ENCODE measurements around the gene ARHGEF3. TPM values are rescaled to one million over a fixed set of nuclear protein-coding genes. Genes with fewer than 3 reads are reported as not detected.

Gene ARHGEF3
- total RNA-seq, 1 experiment from 2014 or later: 4.4 TPM

DNA sequence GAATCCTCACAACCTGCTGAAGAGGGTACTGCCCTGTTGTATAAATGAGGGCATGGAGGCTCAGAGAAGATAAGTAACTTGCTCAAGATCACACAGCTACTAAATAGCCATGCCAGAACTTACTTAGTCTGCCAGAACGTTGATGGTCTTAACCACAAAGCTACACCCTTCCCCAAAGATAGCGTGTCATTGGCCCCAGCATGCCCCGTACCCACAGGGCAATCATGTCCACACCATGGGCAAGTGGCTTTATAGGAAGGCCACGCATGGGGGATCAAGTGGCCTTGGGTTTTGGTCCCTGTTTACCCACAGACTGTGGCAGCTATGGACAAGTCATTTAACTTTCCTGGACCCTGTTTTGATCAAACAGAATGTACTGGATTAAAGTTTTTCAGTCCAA lies 15.9 kb upstream of the ARHGEF3 start:
- no peaks in the 10 kb centered on the region for H4K20me1 ChIP-seq (ENCODE audit: control insufficient read depth, insufficient read depth, insufficient read length)
- no peak overlapping the region for H2BK12ac ChIP-seq (ENCODE audit: insufficient read length, low read depth, low read length)
- H3K27ac Mint-ChIP-seq: no peak overlapping the region
- H3K4ac ChIP-seq (ENCODE audit: low read depth, low read length): no peak overlapping the region
- H3K27me3 Mint-ChIP-seq (ENCODE audit: low read depth): no peaks in the 10 kb centered on the region
- H3K18ac ChIP-seq (ENCODE audit: insufficient read length, low read depth, low read length): no peak overlapping the region
- H3K4me3 Mint-ChIP-seq: no peak overlapping the region
- no peak overlapping the region for H2BK120ac ChIP-seq (ENCODE audit: low read depth, low read length, poor library complexity, severe bottlenecking)
- H3K36me3 Mint-ChIP-seq (ENCODE audit: insufficient read depth in 1 of 3, low read depth in 3 of 3): no peaks in the 10 kb centered on the region
- no CpG with 5 or more reads among the region's 4 CpGs for WGBS (ENCODE audit: extremely low coverage, insufficient read length, low lambda C conversion rate)
- no peak overlapping the region for H2BK5ac ChIP-seq (ENCODE audit: insufficient read length, low read length)
- H3K23me2 ChIP-seq (ENCODE audit: insufficient read length, low read depth, low read length, poor library complexity, severe bottlenecking): no peaks in the 10 kb centered on the region
- no peak for DNase-seq
- no peak overlapping the region for H3K9ac ChIP-seq (ENCODE audit: extremely low read depth, insufficient read length, low read length)
- no peak overlapping the region for H3T11ph ChIP-seq (ENCODE audit: low read length)
- H4K5ac ChIP-seq (ENCODE audit: insufficient read length, low read depth, low read length): no peak overlapping the region
- no peak overlapping the region for H3K23ac ChIP-seq (ENCODE audit: insufficient read length, low read depth, low read length)
- H3K9me3 ChIP-seq (ENCODE audit: control insufficient read depth, low read depth, low read length): no peaks in the 10 kb centered on the region
- H3K14ac ChIP-seq (ENCODE audit: insufficient read depth, low read length): no peak overlapping the region
- H3K56ac ChIP-seq (ENCODE audit: insufficient read length, low read depth, low read length): no peak overlapping the region
- no peaks in the 10 kb centered on the region for H3K9me3 Mint-ChIP-seq
- no peak overlapping the region for H3K27ac ChIP-seq (ENCODE audit: insufficient read length, low read depth, low read length)
- no peaks in the 10 kb centered on the region; the same call in 1 of the 2 replicates for H3K4me1 ChIP-seq (ENCODE audit: insufficient read depth, low read length)
- no peaks in the 10 kb centered on the region for H3K79me2 ChIP-seq (ENCODE audit: insufficient read depth, low read length)
- no peak overlapping the region for H2AFZ ChIP-seq (ENCODE audit: low read length)
- no peak overlapping the region for H3K4me2 ChIP-seq (ENCODE audit: insufficient read depth, insufficient read length, low read length)
- no peak overlapping the region for H2AK5ac ChIP-seq (ENCODE audit: insufficient read length, low read length)
- H3K79me1 ChIP-seq (ENCODE audit: insufficient read depth, low read depth, low read length, poor library complexity, severe bottlenecking): no peaks in the 10 kb centered on the region
- H4K91ac ChIP-seq (ENCODE audit: insufficient read length, low read depth, low read length): no peak overlapping the region
- no peak overlapping the region for H2BK20ac ChIP-seq (ENCODE audit: low read depth, low read length, poor library complexity, severe bottlenecking)
- TF ChIP-seq, protein P1, sequence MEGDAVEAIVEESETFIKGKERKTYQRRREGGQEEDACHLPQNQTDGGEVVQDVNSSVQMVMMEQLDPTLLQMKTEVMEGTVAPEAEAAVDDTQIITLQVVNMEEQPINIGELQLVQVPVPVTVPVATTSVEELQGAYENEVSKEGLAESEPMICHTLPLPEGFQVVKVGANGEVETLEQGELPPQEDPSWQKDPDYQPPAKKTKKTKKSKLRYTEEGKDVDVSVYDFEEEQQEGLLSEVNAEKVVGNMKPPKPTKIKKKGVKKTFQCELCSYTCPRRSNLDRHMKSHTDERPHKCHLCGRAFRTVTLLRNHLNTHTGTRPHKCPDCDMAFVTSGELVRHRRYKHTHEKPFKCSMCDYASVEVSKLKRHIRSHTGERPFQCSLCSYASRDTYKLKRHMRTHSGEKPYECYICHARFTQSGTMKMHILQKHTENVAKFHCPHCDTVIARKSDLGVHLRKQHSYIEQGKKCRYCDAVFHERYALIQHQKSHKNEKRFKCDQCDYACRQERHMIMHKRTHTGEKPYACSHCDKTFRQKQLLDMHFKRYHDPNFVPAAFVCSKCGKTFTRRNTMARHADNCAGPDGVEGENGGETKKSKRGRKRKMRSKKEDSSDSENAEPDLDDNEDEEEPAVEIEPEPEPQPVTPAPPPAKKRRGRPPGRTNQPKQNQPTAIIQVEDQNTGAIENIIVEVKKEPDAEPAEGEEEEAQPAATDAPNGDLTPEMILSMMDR (conservative IDR thresholded peaks at IDR 0.05): no peak
- no peak overlapping the region for H2BK15ac ChIP-seq (ENCODE audit: low read depth, low read length)
- no peaks in the 10 kb centered on the region for H3K27me3 ChIP-seq (ENCODE audit: insufficient read depth, low read length)
- H4K8ac ChIP-seq (replicated peaks; ENCODE audit: insufficient read length, low read depth, low read length): no peak overlapping the region
- peaks cover 20 to 26% of the 10 kb centered on the region in 2 experiments for H3K4me1 Mint-ChIP-seq
